NCI-H524 treated with DMSO at 0.1 percent for 48 hours (cell line): ENCODE results near the gene CHCHD6.

Experiments used
- DNase-seq: peaks from one replicate; lab custom pipeline; 2025; lab: John Stamatoyannopoulos, UW

The CHCHD6 gene

GRCh38 chr3:126743350-126743749, 39.3 kb downstream of the CHCHD6 start:
- DNase-seq = peak; percentile 40

GRCh38 chr3:126743781-126744180, 39.7 kb downstream of the CHCHD6 start:
- DNase-seq = no peak

- no peak for DNase-seq
Measured at GRCh38 chr3:126745760-126746394, 41.8 kb downstream of the CHCHD6 start.

- peak; percentile 65 for DNase-seq
Measured at GRCh38 chr3:126746395-126747177, 42.5 kb downstream of the CHCHD6 start.

GRCh38 chr3:126747768-126748167, 43.7 kb downstream of the CHCHD6 start:
- no peak for DNase-seq

GRCh38 chr3:126748701-126749546, 44.9 kb downstream of the CHCHD6 start:
- no peak for DNase-seq

GRCh38 chr3:126749547-126749875, 45.5 kb downstream of the CHCHD6 start:
- no peak for DNase-seq

GRCh38 chr3:126749931-126750755, 46.1 kb downstream of the CHCHD6 start:
- DNase-seq = no peak

- DNase-seq = peak; percentile 75
Measured at GRCh38 chr3:126750756-126751121, 46.7 kb downstream of the CHCHD6 start.

- DNase-seq = no peak
Measured at GRCh38 chr3:126751611-126752302, 47.7 kb downstream of the CHCHD6 start.

GRCh38 chr3:126752303-126753190, 48.5 kb downstream of the CHCHD6 start:
- DNase-seq = peak; percentile 48

- no peak for DNase-seq
Measured at GRCh38 chr3:126753191-126754160, 49.4 kb downstream of the CHCHD6 start.

GRCh38 chr3:126755866-126756265, 51.8 kb downstream of the CHCHD6 start:
- no peak for DNase-seq

- DNase-seq = no peak
Measured at GRCh38 chr3:126758026-126758425, 54.0 kb downstream of the CHCHD6 start.

- DNase-seq = no peak
Measured at GRCh38 chr3:126758882-126759281, 54.8 kb downstream of the CHCHD6 start.

- DNase-seq = no peak
Measured at GRCh38 chr3:126760541-126760940, 56.5 kb downstream of the CHCHD6 start.

- no peak for DNase-seq
Measured at GRCh38 chr3:126763035-126763434, 59.0 kb downstream of the CHCHD6 start.

- DNase-seq = no peak
Measured at GRCh38 chr3:126765187-126766069, 61.4 kb downstream of the CHCHD6 start.
